ENCODE results near the gene TCIRG1.

DNA sequence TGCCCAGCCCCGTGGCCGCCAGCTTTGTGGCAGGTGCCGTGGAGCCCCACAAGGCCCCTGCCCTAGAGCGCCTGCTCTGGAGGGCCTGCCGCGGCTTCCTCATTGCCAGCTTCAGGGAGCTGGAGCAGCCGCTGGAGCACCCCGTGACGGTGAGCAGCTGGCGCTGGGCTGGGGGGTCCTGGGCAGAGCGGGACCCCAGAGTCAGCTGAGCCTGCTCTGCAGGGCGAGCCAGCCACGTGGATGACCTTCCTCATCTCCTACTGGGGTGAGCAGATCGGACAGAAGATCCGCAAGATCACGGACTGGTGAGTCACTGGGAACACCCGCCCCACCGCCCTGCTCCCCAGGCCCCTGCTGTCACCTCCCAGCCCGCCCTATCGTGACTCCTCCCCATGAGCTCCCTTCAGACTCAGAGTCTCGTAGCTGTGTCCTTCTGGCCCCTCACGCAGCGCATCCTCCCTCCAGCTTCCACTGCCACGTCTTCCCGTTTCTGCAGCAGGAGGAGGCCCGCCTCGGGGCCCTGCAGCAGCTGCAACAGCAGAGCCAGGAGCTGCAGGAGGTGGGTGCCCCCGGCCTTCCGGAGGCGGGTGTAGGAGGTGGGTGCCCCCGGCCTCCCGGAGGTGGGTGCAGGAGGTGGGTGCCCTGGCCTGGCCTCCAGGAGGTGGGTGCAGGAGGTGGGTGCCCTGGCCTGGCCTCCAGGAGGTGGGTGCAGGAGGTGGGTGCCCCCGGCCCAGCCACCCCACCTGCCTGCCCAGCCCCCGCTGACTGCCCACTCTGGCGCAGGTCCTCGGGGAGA, 4.7 kb downstream of the TCIRG1 start:
- TF ChIP-seq, protein P1, sequence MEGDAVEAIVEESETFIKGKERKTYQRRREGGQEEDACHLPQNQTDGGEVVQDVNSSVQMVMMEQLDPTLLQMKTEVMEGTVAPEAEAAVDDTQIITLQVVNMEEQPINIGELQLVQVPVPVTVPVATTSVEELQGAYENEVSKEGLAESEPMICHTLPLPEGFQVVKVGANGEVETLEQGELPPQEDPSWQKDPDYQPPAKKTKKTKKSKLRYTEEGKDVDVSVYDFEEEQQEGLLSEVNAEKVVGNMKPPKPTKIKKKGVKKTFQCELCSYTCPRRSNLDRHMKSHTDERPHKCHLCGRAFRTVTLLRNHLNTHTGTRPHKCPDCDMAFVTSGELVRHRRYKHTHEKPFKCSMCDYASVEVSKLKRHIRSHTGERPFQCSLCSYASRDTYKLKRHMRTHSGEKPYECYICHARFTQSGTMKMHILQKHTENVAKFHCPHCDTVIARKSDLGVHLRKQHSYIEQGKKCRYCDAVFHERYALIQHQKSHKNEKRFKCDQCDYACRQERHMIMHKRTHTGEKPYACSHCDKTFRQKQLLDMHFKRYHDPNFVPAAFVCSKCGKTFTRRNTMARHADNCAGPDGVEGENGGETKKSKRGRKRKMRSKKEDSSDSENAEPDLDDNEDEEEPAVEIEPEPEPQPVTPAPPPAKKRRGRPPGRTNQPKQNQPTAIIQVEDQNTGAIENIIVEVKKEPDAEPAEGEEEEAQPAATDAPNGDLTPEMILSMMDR (IDR thresholded peaks at IDR 0.05): no peak
- TF ChIP-seq EZH2 (IDR thresholded peaks at IDR 0.05): no peak

Data from neural progenitor cell (in vitro differentiated cells).